ENCODE data around the gene CACHD1.

- TF ChIP-seq, protein P1, sequence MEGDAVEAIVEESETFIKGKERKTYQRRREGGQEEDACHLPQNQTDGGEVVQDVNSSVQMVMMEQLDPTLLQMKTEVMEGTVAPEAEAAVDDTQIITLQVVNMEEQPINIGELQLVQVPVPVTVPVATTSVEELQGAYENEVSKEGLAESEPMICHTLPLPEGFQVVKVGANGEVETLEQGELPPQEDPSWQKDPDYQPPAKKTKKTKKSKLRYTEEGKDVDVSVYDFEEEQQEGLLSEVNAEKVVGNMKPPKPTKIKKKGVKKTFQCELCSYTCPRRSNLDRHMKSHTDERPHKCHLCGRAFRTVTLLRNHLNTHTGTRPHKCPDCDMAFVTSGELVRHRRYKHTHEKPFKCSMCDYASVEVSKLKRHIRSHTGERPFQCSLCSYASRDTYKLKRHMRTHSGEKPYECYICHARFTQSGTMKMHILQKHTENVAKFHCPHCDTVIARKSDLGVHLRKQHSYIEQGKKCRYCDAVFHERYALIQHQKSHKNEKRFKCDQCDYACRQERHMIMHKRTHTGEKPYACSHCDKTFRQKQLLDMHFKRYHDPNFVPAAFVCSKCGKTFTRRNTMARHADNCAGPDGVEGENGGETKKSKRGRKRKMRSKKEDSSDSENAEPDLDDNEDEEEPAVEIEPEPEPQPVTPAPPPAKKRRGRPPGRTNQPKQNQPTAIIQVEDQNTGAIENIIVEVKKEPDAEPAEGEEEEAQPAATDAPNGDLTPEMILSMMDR (IDR thresholded peaks at IDR 0.05 in 2 of 3, conservative IDR thresholded peaks at IDR 0.05 in 1 of 3; ENCODE audit: borderline replicate concordance in 1 of 3, insufficient read depth in 1 of 3, low read depth in 2 of 3, low read length in 2 of 3), result no peak
- no peak for TF ChIP-seq JUND (IDR thresholded peaks at IDR 0.05)
- no peak for TF ChIP-seq CEBPB (IDR thresholded peaks at IDR 0.05; ENCODE audit: low read depth)
- no peak for TF ChIP-seq EZH2 (IDR thresholded peaks at IDR 0.05)
- no peak for TF ChIP-seq POLR2AphosphoS5 (IDR thresholded peaks at IDR 0.05; ENCODE audit: low read depth, low read length)
- TF ChIP-seq SIN3A (IDR thresholded peaks at IDR 0.05; ENCODE audit: low read depth), result no peak
- TF ChIP-seq, protein P2, sequence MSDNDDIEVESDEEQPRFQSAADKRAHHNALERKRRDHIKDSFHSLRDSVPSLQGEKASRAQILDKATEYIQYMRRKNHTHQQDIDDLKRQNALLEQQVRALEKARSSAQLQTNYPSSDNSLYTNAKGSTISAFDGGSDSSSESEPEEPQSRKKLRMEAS (IDR thresholded peaks at IDR 0.05), result no peak
- TF ChIP-seq ZBTB33 (IDR thresholded peaks at IDR 0.05; ENCODE audit: extremely low read depth, insufficient replicate concordance, low read length), result no peak
- no peak for TF ChIP-seq EZH2phosphoT487 (IDR thresholded peaks at IDR 0.05; ENCODE audit: borderline replicate concordance)
Observed at GRCh38 chr1:64692911-64693310, 223.0 kb downstream of the CACHD1 start.

Measured in HCT116 (cell line).